IPS-NIHi7 (cell line): ENCODE results near the gene PRR13.
A peak's percentile ranks its signal among the peaks of the same experiment; 100 is the strongest.
"Not testable (repeated sequence)": the region's sequence is repeated elsewhere in the genome, so short reads cannot be mapped to it uniquely, and the experiment has no call there.

Experiments used
- DNase-seq: peaks from one replicate; pipeline ENCODE4 v3.0.0; 2012; ENCODE audit warnings: mixed read lengths; ENCODE audit errors: extremely low spot score

Gene PRR13

DNA sequence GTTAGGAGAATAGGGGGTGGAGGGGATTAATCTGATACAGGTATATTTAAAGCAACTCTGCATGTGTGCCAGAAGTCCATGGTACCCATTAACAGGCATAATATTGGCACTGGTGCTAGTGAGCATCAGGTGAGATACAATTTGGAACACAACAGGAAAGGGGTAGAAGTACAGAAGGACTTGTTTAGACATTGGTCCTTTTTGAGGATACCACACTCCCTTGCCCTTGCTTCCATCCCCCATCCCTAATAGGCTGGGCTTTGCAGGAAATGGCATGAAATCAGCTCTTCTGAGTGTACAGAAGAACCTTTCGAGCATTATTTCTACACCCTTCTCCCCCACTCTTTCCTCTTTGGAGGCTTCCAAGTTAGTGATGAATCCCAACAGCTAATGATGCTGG lies 26.7 kb downstream of the PRR13 start:
- no peak for DNase-seq

DNA sequence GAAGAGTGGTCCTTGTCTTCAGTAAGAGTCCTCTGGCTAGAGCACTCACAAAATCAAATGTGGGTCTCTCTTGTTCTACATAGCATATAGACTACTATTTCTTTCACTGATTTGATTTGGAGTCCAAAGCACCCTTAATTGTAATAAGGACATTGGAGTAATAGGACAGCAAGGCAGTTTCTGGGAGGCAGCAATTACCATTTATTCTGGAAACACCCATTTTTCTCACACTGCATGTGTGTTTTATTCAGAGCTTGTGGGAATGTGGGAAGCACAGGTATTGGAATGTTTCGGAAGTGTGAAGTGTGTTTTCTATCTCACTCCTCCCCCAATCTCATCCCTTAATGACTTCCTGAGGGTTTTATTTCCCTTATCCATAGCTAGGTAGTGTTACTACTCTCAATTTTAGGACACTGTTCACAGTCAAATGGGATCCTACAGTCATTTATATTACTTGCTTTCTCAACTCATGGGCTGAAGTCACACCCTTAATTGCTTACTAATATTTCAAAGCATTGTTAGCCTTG lies 30.6 kb downstream of the PRR13 start:
- no peak for DNase-seq

DNA sequence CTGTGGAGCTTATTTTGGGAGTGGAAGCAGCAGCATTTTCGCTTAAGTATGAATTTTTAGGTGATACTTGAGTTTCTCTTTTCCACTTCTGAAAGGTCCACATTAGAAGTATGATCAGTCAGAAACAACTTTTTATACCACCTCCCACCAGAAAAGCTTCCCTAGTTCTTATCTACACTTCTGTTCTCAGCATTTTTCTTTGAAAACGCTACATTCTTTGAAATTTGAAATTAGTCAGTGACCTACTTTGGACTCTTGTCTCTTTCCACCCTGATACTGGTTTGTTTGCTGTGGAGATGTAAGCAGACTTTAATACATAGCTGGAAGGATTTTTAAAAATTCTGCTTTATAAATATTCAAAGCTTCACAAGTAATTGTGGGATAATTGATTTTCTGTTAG lies 32.5 kb downstream of the PRR13 start:
- DNase-seq, result no peak

DNA sequence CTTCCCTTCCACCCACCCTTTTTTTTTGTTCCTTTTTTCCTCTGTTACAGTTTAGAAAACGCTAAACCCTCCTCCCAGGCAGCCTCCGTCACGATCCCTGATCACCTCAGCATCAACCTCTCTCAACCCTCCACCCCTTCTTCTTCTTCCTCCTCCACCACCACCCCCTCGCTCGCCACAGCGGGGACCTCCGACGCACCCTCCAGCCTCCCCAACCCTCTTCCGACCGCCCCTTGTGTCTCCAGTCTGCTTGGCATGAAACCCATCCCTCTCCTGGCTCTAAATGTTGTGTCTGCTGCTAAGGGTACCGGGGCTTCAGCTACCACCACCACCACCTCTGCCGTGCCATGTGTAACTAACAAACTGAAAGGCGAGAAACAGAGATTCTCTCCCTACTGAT lies 33.3 kb downstream of the PRR13 start:
- DNase-seq, result no peak

DNA sequence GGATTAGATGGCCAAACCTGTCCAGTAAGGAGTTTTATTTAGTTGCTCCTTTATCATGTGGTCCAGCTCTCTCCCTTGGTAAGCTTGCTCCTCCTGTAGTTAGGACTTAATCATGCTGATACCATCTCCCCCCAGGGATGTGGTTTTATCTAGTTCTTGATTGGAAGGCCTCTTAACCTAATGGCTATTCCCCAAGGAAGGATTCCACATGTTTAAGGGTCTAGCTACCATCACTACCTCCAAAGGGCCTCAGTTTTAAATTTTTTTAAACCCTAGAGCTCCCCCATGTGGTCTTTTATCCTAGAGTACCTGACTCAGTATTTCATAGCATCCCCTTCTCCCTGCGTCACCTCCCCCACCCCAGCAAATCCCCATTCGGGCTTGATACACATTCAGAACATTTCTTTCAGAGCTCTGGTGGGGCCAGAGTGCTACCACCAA lies 35.3 kb downstream of the PRR13 start:
- DNase-seq, result peak; percentile 44

DNA sequence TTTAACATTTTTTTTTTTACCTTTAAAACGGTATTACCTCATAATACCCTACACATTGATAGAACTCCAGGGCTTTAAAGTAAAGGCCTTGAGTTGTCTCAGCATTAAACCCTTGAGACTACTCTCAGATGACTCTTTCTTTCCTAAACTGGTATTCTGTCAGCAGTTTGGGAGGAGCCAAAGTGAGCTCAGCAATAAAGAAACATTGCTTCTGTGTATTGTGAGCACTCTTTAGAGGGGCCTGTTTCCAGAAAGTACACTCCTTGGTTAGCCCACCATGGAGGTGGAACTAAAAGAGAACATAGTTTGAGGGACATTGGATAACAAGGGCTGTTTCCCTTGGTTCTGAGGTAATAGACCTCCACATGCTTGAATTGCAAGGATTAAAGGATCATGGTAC lies 37.3 kb downstream of the PRR13 start:
- DNase-seq, result no peak

DNA sequence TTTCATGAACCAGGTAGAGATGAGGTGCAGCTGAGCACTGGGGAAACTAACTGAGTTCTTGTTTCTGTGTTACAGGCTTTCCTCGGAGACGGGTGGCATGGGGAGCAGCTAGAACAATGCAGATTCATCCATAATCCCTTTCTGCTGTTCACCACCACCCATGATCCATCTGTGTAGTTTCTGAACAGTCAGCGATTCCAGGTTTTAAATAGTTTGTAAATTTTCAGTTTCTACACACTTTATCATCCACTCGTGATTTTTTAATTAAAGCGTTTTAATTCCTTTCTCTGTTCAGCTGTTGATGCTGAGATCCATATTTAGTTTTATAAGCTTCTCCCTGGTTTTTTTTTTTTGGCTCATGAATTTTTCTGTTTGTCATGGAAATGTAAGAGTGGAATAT lies 37.8 kb downstream of the PRR13 start:
- no peak for DNase-seq

DNA sequence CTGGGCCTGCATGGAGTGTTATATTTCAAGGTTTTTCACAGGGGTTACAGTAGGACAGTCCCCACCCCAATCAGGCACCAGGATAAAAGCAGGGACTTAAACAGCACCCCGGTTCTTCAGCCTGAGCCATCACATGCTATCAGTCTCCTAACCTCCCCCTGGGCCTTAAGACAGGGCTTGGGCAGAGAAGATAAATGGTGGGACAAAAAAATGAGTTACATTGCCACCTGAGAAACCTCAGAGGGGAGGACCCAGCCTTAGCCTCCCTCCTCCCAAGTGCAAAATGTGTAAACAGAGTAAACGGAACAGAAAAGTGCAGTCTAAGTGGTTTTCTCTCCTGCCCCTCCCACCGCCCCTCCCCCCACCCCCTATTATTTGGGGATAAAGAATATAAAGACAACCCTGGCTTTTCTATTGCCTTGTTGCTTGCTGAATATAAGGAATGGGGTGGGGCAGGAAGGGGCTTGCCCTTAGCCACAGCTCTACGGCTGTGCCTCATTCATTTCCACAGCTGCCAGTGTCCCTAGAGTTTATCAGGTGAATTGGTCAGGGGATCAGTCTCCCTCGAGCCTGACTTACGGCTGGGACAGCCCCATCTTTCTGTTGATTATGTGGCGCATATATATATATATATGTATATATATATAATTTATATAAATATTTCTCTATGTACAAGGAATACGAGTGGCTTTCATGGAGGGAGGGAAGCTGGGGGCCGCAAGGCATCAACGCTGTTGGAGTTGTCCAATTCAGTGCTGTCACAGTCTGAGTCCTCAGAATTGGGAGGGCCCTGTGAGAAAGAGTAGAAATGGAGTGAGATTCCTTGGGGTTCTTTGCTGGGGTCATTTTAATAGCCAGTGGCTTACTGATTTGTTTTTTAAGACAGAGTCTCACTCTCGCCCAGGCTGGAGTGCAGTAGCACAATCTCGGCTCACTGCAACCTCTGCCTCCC lies 39.2 kb downstream of the PRR13 start:
- no peak for DNase-seq

DNA sequence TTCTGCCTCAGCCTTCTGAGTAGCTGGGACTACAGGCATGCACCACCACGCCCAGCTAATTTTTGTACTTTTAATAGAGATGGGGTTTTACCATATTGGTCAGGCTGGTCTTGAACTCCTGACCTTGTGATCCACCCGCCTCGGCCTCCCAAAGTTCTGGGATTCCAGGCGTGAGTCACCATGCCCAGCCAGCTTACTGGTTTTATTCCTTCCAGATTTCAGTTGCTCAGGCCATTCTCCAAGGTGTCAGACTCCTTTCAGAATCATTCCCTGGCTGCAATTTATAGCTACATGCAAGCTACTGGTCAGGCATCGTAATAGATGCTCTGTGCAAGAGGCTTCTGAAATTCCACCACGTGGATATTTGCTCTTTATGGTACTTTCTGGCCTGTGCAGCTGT lies 39.9 kb downstream of the PRR13 start:
- not testable (repeated sequence) for DNase-seq

DNA sequence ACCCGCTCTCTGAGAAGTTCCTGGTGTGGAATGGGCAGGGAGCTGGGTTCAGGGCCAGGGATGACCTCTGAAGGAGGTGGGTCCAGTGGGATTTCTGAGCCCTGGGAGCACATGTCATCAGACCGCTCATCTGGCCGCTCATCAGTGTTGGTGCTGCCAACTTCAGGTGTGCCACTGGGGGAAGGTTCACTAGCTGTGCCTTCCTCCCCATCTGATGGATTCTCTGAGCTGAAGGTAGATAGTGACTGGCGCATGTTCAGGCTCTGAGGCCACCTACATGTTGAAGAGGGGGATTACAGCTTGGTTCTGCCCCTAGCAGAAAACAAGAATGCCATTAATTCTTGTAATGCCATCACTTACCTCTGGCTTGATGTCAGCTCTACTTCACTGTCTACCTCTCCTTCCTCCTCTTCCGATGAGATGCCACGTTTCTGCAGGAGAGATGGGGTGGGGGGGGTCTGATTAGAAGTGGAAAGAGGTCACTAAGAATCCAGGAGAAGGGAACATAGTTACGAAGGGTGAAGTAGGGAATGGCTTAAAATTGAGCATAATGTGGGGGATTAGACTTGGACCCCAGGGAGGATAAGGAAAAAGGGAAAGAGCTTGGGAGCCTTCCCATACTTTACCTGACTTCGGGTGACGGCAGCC lies 40.5 kb downstream of the PRR13 start:
- peak; percentile 49 for DNase-seq

DNA sequence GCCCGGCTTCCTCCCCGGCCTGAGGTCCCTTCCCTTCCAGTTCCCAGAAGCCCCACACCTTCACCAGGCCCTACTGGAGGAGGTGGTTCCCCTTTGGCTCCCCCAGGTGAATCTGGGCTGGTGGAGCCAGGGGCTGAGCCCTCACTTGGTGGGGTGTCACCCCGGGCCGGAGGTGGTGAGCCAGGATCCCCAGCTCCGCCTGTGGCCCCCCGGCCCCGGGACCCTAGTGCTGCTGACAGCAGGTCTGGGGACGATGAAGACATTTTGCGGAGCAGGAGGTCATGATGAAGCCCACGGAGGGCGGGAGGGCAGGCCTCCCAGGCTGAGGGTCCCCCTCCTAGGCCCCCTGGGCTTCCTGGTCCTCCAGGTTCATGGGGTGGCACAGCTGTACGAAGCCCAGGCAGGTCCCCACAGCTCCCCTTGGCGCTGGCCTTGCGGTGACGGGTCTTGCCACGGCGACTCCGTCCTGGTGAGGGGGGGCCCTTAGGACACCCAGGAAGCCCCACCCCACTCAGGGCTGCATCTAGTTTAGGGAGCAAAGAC lies 41.2 kb downstream of the PRR13 start:
- no peak for DNase-seq

DNA sequence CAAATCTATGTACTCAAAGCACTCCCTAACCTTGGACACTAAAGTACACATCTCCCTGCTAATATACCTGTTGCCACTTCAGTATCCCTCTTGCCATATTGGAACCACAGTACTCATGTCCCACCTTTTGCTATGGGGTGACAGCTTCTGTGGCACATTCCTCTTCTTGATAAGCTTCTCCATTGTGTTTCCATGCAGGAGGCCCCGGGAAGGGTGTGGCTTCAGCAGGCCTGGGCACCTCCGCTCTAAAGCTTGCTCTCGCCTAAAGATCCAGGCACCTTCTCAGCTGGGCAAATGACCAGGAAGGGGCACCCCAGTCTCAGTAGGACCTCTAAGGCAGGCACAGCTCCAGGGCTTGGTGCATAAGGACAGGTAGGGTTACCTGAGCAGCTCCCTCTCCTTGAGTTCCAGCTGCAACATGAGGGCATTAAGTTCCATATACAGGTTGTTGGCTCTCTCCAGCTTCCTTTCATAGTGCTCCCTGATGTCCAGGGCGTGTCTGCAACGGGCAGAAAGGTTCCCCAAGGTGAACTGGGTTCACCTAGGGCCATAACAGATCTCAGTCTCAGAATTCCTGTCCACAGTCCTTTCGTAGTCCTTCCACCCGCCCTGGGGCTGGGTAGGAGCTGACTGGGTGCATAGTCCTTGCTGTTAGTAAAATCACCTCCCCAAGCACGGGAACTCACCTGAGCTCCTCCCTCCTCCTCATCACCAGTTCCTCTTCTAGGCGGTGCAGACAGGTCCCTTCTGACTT lies 41.9 kb downstream of the PRR13 start:
- no peak for DNase-seq

DNA sequence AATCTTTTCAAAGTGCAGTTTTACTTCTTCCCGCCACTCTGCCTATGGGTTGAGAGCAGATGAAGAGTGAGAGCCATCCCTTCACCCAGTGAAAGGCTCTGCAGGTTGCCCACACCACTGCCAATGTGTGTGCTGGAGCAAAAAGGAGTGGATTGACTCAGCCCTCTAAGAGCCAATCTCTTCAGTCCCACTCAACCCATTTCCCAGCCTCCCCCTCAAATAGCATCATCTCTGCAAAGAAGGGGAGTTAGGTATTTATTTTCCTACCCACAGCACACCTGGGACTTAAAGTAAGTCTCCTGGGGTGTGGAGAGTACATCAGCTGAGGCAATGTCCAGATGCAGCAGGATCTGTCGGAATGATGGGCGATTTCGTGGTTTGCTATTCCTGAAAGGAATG lies 42.4 kb downstream of the PRR13 start:
- no peak for DNase-seq

DNA sequence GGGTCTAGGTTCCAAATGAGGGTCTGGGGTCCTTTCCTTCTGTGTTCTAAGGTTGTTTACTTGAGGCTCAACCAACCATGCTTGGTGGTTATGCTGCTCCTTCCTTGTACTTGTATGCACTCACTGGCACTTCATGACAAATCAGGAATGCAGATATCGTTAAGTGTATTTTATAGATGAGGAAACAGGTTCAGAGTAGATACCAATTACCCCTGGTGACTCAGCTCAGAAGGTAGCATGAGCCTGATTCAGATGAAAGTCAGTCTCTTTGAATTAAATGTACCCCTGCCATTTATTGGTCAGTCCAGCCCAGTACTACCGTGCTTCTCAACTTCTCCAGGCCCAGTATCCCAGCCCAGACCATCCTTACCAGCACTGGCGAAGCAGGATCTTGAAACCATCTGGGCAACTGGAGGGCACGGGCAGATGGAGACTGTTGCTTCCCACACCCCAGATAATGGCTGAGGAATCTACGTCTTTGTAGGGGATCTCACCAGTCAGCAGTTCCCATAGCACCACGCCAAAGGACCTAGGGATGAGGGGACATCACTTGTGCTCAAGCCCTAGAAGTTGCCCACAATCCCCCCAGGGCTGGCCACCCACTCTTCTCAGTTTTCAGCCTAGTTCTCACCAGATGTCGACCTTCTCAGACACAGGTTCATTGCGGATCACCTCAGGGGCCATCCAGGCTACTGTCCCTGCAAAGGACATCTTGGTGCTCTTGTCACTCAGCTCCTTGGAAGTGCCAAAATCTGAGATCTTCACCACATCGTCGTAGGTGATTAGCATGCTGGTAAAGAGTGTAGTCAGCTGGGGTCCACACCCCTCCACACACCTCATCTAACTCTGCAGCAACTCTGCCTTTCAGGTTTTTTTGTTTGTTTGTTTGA lies 43.4 kb downstream of the PRR13 start:
- no peak for DNase-seq

DNA sequence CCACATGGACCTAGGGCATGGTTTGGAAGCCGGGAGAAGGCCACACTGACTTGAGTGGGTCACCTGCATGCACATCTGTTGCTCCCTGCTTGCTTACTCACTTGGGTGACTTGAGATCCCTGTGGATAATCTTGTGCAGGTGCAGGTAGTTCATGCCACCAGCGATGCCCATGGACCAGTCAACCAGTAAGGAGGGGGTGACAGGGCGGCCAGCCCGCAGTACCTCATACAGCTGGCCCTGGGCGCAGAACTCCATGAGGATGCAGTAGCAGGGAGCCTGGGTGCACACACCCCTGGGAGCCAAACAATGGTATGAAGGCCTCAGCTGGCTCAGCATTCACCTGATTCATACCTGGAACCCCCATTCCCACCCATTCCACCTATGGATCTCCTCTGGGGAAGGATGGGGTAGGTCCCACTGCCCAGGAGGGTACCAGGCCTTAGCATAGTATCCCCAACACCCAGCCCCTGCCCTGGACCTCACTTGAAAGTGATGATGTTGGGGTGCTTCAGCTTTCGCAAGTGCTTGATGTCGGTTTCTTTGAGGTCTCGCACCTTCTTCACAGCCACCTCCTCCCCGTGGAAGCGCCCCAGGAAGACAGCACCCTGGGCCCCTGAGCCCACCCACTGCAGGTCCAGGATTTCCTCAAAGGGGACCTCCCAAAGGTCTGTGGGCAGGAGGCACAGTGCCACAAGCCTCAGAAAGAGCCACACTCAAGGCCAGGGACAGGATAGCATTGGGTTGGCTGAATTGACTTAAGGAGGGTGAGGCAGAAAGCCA lies 44.6 kb downstream of the PRR13 start:
- no peak for DNase-seq

DNA sequence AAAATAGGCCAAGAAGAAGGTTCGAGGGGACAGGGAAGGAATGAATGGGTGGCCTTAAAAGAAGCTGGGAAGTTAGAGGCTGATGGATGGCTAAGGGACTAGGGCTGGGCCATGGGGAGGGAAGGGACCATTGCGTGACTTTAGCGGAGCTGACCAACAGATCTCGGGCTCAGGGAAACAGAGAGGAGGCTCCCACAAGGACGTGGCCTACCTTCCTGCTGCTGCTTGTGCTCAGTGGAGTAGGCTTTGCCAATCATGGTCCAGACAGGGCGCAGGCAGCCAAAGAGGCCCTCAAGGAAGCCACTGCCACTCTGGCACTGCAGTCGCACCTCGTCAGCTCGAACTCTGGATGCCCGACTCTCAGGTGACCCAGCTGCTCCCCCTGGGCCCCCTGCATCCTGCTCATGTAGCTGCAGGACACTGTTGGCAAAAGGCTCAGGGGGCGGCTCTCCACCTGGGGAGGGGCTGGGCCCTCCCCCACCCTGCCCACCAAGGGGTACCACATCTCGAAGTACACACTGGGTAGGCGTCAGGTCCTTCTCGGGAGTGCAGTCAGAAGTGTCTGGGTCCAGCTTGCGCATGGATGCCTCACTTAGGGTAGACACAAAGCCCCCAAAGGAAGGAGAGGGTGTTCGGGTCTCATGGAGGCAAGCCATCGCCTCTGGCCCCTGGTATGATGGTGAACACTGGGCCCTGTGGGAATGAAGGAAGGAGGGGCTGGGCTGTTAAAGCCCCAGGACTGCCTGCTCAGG lies 45.4 kb downstream of the PRR13 start:
- DNase-seq, result no peak

DNA sequence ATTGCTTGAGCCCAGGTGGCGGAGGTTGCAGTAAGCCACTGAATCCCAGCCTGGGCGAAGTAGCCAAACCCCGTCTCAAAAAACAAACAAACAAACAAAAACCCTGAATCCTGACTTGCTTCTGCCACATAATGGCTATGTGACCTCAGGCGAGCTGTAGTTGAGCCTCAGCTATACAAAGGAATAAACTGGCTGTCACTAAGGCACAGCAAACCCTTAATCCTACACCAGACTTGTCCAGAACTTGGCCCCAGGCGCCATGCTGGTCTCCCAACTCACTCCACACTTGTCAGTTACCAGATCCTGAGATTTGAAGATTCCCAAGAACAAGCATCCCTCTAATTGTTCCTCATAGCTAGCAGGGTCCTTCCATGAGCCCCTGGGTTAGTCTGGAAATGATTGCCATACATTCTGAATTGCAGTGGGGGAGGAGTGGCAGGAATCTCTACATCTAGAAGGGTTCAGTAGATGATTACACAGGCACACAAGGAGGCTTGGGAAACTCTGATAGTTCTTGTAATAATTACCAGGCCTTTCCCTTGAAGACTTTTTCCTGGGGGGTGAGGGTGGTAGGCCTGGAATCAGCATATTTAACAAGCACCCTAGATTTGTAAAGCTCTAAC lies 47.8 kb downstream of the PRR13 start:
- no peak for DNase-seq

DNA sequence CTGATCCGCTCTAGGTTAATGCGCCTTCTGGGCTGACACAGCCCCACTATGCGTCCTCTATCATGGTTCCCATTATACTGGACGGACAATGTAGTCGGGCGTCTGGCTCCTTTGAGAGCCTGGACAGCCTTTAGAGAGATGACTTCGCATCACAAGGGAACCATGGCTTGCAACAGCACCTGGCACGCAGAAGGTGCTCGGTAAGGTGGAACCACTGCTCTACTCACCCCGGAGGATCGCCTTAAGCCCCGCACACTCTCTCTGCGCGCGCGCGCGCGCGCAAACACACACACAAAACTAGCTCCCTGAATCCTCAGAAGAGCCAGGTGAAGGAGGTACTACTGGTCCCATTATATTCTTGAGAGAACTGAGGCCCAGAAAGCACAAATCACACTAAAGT lies 50.7 kb downstream of the PRR13 start:
- no peak for DNase-seq
